ENCODE data around the gene CHM.

Gene CHM

GRCh38 chrX:85865324-85865723 is 182.0 kb downstream of the CHM start:
- H3K27ac ChIP-seq: no peak overlapping the region

GRCh38 chrX:85859426-85859825 is 187.9 kb downstream of the CHM start:
- Histone ChIP-seq H3K36me3 (peaks cover 0 to 19% (median 1%) of the 10 kb centered on the region in 11 experiments; a peak in 3 of 22 replicates), H3K4me3 (no peak overlapping the region), H3K4me1 (no peaks in the 10 kb centered on the region), H3K9me3 (replicated peaks in 1 of 11) (peaks cover 0 to 4% (median under 1%) of the 10 kb centered on the region in 11 experiments; a peak in 7 of 22 replicates), H3K27ac (no peak overlapping the region), H3K4me2 (no peak overlapping the region), H4K20me1 (peaks cover 0 to 3% (median 0%) of the 10 kb centered on the region in 11 experiments; a peak in 2 of 22 replicates), H3K27me3 (peaks cover 11 to 82% (median 63%) of the 10 kb centered on the region in 11 experiments; a peak in 21 of 22 replicates), H3K9ac (no peak overlapping the region)
- TF ChIP-seq Cebpa-rat (IDR thresholded peaks at IDR 0.05): no peak

More at GRCh38 chrX:85865324-85865723, 182.0 kb downstream of the CHM start:
- Histone ChIP-seq H4K20me1 (no peaks in the 10 kb centered on the region; a peak in 2 of 22 replicates), H3K36me3 (peaks cover 15 to 78% (median 26%) of the 10 kb centered on the region in 11 experiments; a peak in 16 of 22 replicates), H3K4me1 (no peaks in the 10 kb centered on the region), H3K27me3 (peaks cover 39 to 98% (median 88%) of the 10 kb centered on the region in 11 experiments; a peak in 21 of 22 replicates), H3K9me3 (replicated peaks in 1 of 11) (peaks cover 27 to 43% (median 32%) of the 10 kb centered on the region in 11 experiments), H3K4me3 (no peak overlapping the region), H3K4me2 (no peak overlapping the region), H3K9ac (no peak overlapping the region)
- TF ChIP-seq Cebpa-rat (IDR thresholded peaks at IDR 0.05): no peak

- Histone ChIP-seq H3K4me2 (no peak overlapping the region), H3K4me3 (no peak overlapping the region), H3K9me3 (replicated peaks in 1 of 11) (peaks cover 0 to 14% (median 0%) of the 10 kb centered on the region in 11 experiments; a peak in 1 of 22 replicates), H3K27me3 (peaks cover 24 to 84% (median 71%) of the 10 kb centered on the region in 11 experiments; a peak in 21 of 22 replicates), H3K36me3 (no peaks in the 10 kb centered on the region), H3K9ac (no peak overlapping the region), H3K27ac (no peak overlapping the region), H4K20me1 (no peaks in the 10 kb centered on the region; a peak in 1 of 22 replicates), H3K4me1 (no peaks in the 10 kb centered on the region)
- TF ChIP-seq Cebpa-rat (IDR thresholded peaks at IDR 0.05): no peak
These were observed 195.9 kb downstream of the CHM start for GRCh38 chrX:85851418-85851817.

- Histone ChIP-seq H3K4me1 (no peaks in the 10 kb centered on the region), H3K27ac (no peak overlapping the region), H3K36me3 (no peaks in the 10 kb centered on the region), H4K20me1 (no peaks in the 10 kb centered on the region), H3K27me3 (peaks cover 16 to 88% (median 69%) of the 10 kb centered on the region in 11 experiments; a peak in 21 of 22 replicates), H3K4me3 (no peak overlapping the region), H3K9me3 (replicated peaks in 1 of 11) (peaks cover 0 to 8% (median 0%) of the 10 kb centered on the region in 11 experiments; a peak in 4 of 22 replicates), H3K9ac (no peak overlapping the region), H3K4me2 (no peak overlapping the region)
- no peak for TF ChIP-seq Cebpa-rat (IDR thresholded peaks at IDR 0.05)
These were observed 210.5 kb downstream of the CHM start for GRCh38 chrX:85836868-85837267.

GRCh38 chrX:85828771-85829170 is 218.6 kb downstream of the CHM start:
- Histone ChIP-seq H3K4me2 (no peak overlapping the region), H3K9me3 (replicated peaks in 1 of 11) (peaks cover 0 to 8% (median 0%) of the 10 kb centered on the region in 11 experiments; a peak in 3 of 22 replicates), H4K20me1 (no peaks in the 10 kb centered on the region), H3K36me3 (no peaks in the 10 kb centered on the region), H3K27ac (no peak overlapping the region), H3K9ac (no peak overlapping the region), H3K27me3 (peaks cover 23 to 100% (median 94%) of the 10 kb centered on the region in 11 experiments), H3K4me1 (no peaks in the 10 kb centered on the region), H3K4me3 (no peak overlapping the region)
- no peak for TF ChIP-seq Cebpa-rat (IDR thresholded peaks at IDR 0.05)

GRCh38 chrX:85815203-85815751 is 232.1 kb downstream of the CHM start:
- H4K20me1 ChIP-seq: no peaks in the 10 kb centered on the region; a peak in 1 of 22 replicates
- H3K9ac ChIP-seq: no peak overlapping the region
- H3K4me3 ChIP-seq: no peak overlapping the region
- no peaks in the 10 kb centered on the region for H3K4me1 ChIP-seq
- H3K9me3 ChIP-seq (replicated peaks in 1 of 11): peaks cover 32 to 63% (median 49%) of the 10 kb centered on the region in 11 experiments
- H3K36me3 ChIP-seq: no peaks in the 10 kb centered on the region
- H3K27me3 ChIP-seq: peaks cover 24 to 81% (median 71%) of the 10 kb centered on the region in 11 experiments
- H3K4me2 ChIP-seq: no peak overlapping the region
- no peak overlapping the region for H3K27ac ChIP-seq
- no peak for TF ChIP-seq Cebpa-rat (IDR thresholded peaks at IDR 0.05)

Data from BLaER1 treated with 17β-estradiol and CSF1 and Interleukin-3, amounts not matched to agents 10 nM and 100 nM (cell line).